Measurements from ENCODE around the gene CENPK. TPM values are rescaled to one million over a fixed set of nuclear protein-coding genes. Genes with fewer than 3 reads are reported as not detected.

Gene CENPK
- total and polyA plus RNA-seq, 9 of the 15 experiments (the other 6 are each of a cell fraction or from before 2014, with no cell fraction given), result 30.8 to 134 (median 69.0) TPM

DNA sequence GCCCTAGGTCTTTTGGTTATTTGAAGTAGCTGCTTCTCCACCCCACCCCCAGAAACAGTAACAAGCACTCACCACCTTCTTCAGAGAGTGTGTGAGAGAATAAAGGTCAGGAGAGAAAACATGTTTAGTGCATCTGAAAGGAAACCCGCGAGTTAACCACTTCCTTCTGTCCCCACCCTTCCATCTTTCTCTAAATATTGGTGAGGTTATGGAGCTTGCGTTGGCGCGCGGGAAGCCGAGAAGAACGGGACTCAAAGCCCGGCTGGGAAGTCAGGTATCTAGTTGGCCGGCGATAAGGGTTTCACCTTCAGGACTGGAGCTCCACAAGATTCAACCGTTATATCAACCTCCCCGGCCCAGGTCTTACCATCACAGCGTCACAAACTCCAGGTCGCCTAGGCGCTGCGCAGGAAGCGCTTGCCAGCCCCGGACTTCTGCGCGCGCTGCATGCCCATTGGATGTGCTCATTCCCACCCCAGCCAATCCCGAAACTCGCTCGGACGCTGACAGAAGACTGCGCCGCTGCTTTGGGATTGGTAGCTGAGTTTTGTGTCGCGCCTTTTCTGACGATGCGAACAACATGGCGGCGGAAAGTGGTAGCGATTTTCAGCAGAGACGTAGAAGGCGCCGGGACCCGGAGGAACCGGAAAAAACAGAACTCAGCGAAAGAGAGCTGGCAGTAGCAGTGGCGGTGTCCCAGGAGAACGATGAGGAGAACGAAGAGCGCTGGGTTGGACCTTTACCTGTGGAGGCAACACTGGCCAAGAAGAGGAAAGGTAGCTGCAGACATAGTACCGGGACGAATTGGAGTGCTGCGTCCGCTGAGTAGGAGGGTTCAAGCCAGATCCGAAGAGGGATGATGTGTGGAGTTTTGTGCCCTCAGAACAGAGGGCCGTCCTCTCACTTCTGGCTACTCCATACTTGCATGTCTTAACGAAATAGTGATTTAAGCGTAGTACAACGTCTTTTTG lies at the start of gene CENPK, which contains the start of gene PPWD1 (continued):
- no peak for TF ChIP-seq PRPF4 (IDR thresholded peaks at IDR 0.05; ENCODE audit: insufficient read depth, low read depth, low read length, poor library complexity, severe bottlenecking)
- TF ChIP-seq ZNF584 (CRISPR knock-in tag; IDR thresholded peaks at IDR 0.05; ENCODE audit: low read depth), result no peak
- TF ChIP-seq FOXK1 (CRISPR knock-in tag; IDR thresholded peaks at IDR 0.05; ENCODE audit: borderline replicate concordance), result peak; percentile 81; the same call in 1 of the 2 replicates
- TF ChIP-seq, protein P1, sequence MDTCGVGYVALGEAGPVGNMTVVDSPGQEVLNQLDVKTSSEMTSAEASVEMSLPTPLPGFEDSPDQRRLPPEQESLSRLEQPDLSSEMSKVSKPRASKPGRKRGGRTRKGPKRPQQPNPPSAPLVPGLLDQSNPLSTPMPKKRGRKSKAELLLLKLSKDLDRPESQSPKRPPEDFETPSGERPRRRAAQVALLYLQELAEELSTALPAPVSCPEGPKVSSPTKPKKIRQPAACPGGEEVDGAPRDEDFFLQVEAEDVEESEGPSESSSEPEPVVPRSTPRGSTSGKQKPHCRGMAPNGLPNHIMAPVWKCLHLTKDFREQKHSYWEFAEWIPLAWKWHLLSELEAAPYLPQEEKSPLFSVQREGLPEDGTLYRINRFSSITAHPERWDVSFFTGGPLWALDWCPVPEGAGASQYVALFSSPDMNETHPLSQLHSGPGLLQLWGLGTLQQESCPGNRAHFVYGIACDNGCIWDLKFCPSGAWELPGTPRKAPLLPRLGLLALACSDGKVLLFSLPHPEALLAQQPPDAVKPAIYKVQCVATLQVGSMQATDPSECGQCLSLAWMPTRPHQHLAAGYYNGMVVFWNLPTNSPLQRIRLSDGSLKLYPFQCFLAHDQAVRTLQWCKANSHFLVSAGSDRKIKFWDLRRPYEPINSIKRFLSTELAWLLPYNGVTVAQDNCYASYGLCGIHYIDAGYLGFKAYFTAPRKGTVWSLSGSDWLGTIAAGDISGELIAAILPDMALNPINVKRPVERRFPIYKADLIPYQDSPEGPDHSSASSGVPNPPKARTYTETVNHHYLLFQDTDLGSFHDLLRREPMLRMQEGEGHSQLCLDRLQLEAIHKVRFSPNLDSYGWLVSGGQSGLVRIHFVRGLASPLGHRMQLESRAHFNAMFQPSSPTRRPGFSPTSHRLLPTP (IDR thresholded peaks at IDR 0.05; ENCODE audit: borderline replicate concordance, extremely low read depth, insufficient read length), result no peak
- TF ChIP-seq, protein P2, sequence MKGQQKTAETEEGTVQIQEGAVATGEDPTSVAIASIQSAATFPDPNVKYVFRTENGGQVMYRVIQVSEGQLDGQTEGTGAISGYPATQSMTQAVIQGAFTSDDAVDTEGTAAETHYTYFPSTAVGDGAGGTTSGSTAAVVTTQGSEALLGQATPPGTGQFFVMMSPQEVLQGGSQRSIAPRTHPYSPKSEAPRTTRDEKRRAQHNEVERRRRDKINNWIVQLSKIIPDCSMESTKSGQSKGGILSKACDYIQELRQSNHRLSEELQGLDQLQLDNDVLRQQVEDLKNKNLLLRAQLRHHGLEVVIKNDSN (CRISPR knock-in tag; IDR thresholded peaks at IDR 0.05), result no peak
- TF ChIP-seq CSDE1 (IDR thresholded peaks at IDR 0.05), result peak in 1 of 2 experiments; percentile 83; a peak in 2 of 4 replicates
- no peak for TF ChIP-seq CBFA2T2 (conservative IDR thresholded peaks at IDR 0.05)
- TF ChIP-seq MIER1 (IDR thresholded peaks at IDR 0.05; ENCODE audit: low read depth), result no peak
- peak; percentile 60; the same call in 1 of the 2 replicates for TF ChIP-seq CHD2 (IDR thresholded peaks at IDR 0.05; ENCODE audit: low read depth, low read length)
- TF ChIP-seq HMGN3 (IDR thresholded peaks at IDR 0.05; ENCODE audit: borderline replicate concordance, extremely low read depth, insufficient read length, low read depth, low read length), result peak; percentile 19
- TF ChIP-seq RAD51 (IDR thresholded peaks at IDR 0.05; ENCODE audit: borderline replicate concordance, low read depth), result no peak
- no peak; the same call in 1 of the 2 replicates for TF ChIP-seq POLR2AphosphoS2 (IDR thresholded peaks at IDR 0.05; ENCODE audit: low read length)
- peak; percentile 83 for TF ChIP-seq HCFC1 (IDR thresholded peaks at IDR 0.05; ENCODE audit: low read depth, low read length)
- no peak for TF ChIP-seq ZNF3 (CRISPR knock-in tag; IDR thresholded peaks at IDR 0.05)
- TF ChIP-seq ZNF668 (CRISPR knock-in tag; IDR thresholded peaks at IDR 0.05), result 0 out of 2 replicates have a peak, but pooled peaks have one; percentile 44
- TF ChIP-seq ZNF695 (CRISPR knock-in tag; IDR thresholded peaks at IDR 0.05), result no peak
- TF ChIP-seq ZNF589 (CRISPR knock-in tag; IDR thresholded peaks at IDR 0.05; ENCODE audit: low read depth), result no peak
- TF ChIP-seq PPARD (CRISPR knock-in tag; IDR thresholded peaks at IDR 0.05), result no peak
- no peak for TF ChIP-seq CEBPG (CRISPR knock-in tag; IDR thresholded peaks at IDR 0.05)
- no peak for TF ChIP-seq CEBPG (tag; conservative IDR thresholded peaks at IDR 0.05 in 1 of 2, IDR thresholded peaks at IDR 0.05 in 1 of 2)
- 0 out of 2 replicates have a peak, but pooled peaks have one; percentile 28 for TF ChIP-seq ZNF830 (CRISPR knock-in tag; IDR thresholded peaks at IDR 0.05)
- TF ChIP-seq, protein P3, sequence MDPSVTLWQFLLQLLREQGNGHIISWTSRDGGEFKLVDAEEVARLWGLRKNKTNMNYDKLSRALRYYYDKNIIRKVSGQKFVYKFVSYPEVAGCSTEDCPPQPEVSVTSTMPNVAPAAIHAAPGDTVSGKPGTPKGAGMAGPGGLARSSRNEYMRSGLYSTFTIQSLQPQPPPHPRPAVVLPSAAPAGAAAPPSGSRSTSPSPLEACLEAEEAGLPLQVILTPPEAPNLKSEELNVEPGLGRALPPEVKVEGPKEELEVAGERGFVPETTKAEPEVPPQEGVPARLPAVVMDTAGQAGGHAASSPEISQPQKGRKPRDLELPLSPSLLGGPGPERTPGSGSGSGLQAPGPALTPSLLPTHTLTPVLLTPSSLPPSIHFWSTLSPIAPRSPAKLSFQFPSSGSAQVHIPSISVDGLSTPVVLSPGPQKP (CRISPR knock-in tag; IDR thresholded peaks at IDR 0.05), result no peak
- TF ChIP-seq GABPA (tag; conservative IDR thresholded peaks at IDR 0.05; ENCODE audit: low read depth), result peak; percentile 69

Data from K562 (cell line).